KMS-11 (cell line): Measurements from ENCODE around the gene SLC45A3.

Experiments used
- H2AFZ ChIP-seq: fragments of 200-600 bp; sonication (generic); 2 replicates; pipeline ENCODE4 v1.6.1; 2016; ENCODE audit warnings: antibody characterized with exemption, mixed run types, low read depth
- H3K27ac ChIP-seq: fragments of 200-600 bp; sonication (generic); 2 replicates; pipeline ENCODE4 v1.6.1; 2016; ENCODE audit warnings: mild to moderate bottlenecking, mixed run types
- H3K27me3 ChIP-seq: fragments of 200-600 bp; sonication (generic); 2 replicates; pipeline ENCODE4 v1.6.1; 2017; ENCODE audit warnings: mild to moderate bottlenecking, low read depth, mixed run types, moderate library complexity; ENCODE audit not compliant: insufficient read depth
- H3K36me3 ChIP-seq: fragments of 200-600 bp; sonication (generic); 2 replicates; pipeline ENCODE4 v1.6.1; 2017; ENCODE audit warnings: mild to moderate bottlenecking, mixed run types; ENCODE audit not compliant: insufficient read depth
- H3K4me1 ChIP-seq: fragments of 200-600 bp; sonication (generic); 2 replicates; pipeline ENCODE4 v1.6.1; 2016; ENCODE audit warnings: mild to moderate bottlenecking, low read depth, mixed run types; ENCODE audit not compliant: poor library complexity, severe bottlenecking
- H3K4me2 ChIP-seq: fragments of 200-600 bp; sonication (generic); 2 replicates; pipeline ENCODE4 v1.7.0; 2016; ENCODE audit warnings: mild to moderate bottlenecking, mixed run types
- H3K4me3 ChIP-seq: fragments of 200-600 bp; sonication (generic); IDR thresholded peaks from 2 replicates; pipeline ENCODE4 v1.6.1; 2017; ENCODE audit warnings: low read depth, low read length, mixed read lengths; ENCODE audit not compliant: insufficient read depth
- H3K79me2 ChIP-seq: fragments of 200-600 bp; sonication (generic); 2 replicates; pipeline ENCODE4 v1.6.1; 2016; ENCODE audit warnings: low read depth, mixed run types; ENCODE audit not compliant: insufficient read depth
- H3K9ac ChIP-seq: fragments of 200-600 bp; sonication (generic); 2 replicates; pipeline ENCODE4 v1.6.1; 2016; ENCODE audit warnings: mild to moderate bottlenecking, mixed run types
- H4K20me1 ChIP-seq: fragments of 200-600 bp; sonication (generic); 2 replicates; pipeline ENCODE4 v1.6.1; 2016; ENCODE audit warnings: mild to moderate bottlenecking, mixed run types; ENCODE audit not compliant: insufficient read depth
- CTCF ChIP-seq: fragments of 200-600 bp; sonication (generic); conservative IDR thresholded peaks from 2 replicates; pipeline ENCODE4 v1.6.1; 2017; ENCODE audit warnings: low read depth, mild to moderate bottlenecking, antibody characterized with exemption, low read length, moderate library complexity, mixed read lengths

Gene SLC45A3

GRCh38 chr1:205652984-205653383 lies 27.3 kb downstream of the SLC45A3 start:
- Histone ChIP-seq H3K27me3 (no peaks in the 10 kb centered on the region), H3K79me2 (no peaks in the 10 kb centered on the region), H3K4me1 (no peaks in the 10 kb centered on the region), H3K27ac (no peak overlapping the region), H2AFZ (no peak overlapping the region), H3K9ac (no peak overlapping the region), H4K20me1 (no peaks in the 10 kb centered on the region), H3K4me3 (no peak overlapping the region), H3K36me3 (no peaks in the 10 kb centered on the region), H3K4me2 (no peak overlapping the region)
- no peak for TF ChIP-seq CTCF

- H3K9ac ChIP-seq = no peak overlapping the region
- no peaks in the 10 kb centered on the region for H3K79me2 ChIP-seq
- no peaks in the 10 kb centered on the region for H3K4me1 ChIP-seq
Observed at GRCh38 chr1:205650241-205650640, 30.1 kb downstream of the SLC45A3 start.

GRCh38 chr1:205645519-205645918 lies 34.8 kb downstream of the SLC45A3 start:
- Histone ChIP-seq H2AFZ (no peak overlapping the region), H3K79me2 (no peaks in the 10 kb centered on the region), H3K4me2 (no peak overlapping the region), H3K4me1 (no peaks in the 10 kb centered on the region), H3K9ac (no peak overlapping the region), H3K4me3 (no peak overlapping the region), H3K27ac (no peak overlapping the region), H3K36me3 (no peaks in the 10 kb centered on the region), H4K20me1 (no peaks in the 10 kb centered on the region), H3K27me3 (no peaks in the 10 kb centered on the region)
- no peak for TF ChIP-seq CTCF

More at GRCh38 chr1:205650241-205650640, 30.1 kb downstream of the SLC45A3 start:
- Histone ChIP-seq H3K4me2 (no peak overlapping the region), H2AFZ (no peak overlapping the region), H3K27ac (no peak overlapping the region), H3K36me3 (no peaks in the 10 kb centered on the region), H3K27me3 (no peaks in the 10 kb centered on the region), H4K20me1 (no peaks in the 10 kb centered on the region), H3K4me3 (no peak overlapping the region)
- no peak for TF ChIP-seq CTCF

GRCh38 chr1:205642679-205643307 lies 37.5 kb downstream of the SLC45A3 start:
- no peak for TF ChIP-seq CTCF
- no peaks in the 10 kb centered on the region for H3K79me2 ChIP-seq
- H3K4me3 ChIP-seq = no peak overlapping the region
- no peak overlapping the region for H3K9ac ChIP-seq
- no peak overlapping the region for H3K27ac ChIP-seq
- no peaks in the 10 kb centered on the region for H3K36me3 ChIP-seq
- H3K4me2 ChIP-seq = no peak overlapping the region
- no peaks in the 10 kb centered on the region for H3K4me1 ChIP-seq
- H4K20me1 ChIP-seq = no peaks in the 10 kb centered on the region
- no peaks in the 10 kb centered on the region for H3K27me3 ChIP-seq
- H2AFZ ChIP-seq = no peak overlapping the region
